Activated CD4-positive, alpha-beta memory T cell treated with anti-CD3 and anti-CD28 coated beads for 36 hours (primary cell): ENCODE measurements around the gene SORL1. TPM values are rescaled to one million over a fixed set of nuclear protein-coding genes. Genes with fewer than 3 reads are reported as not detected.
A peak's percentile ranks its signal among the peaks of the same experiment; 100 is the strongest.

Experiments used
- CTCF ChIA-PET: fragments of 350-600 bp; sonication (Branson Sonifier 250); formaldehyde crosslinking; loops from one replicate; lab custom pipeline; 2021; ENCODE audit warnings: antibody characterized with exemption, inconsistent platforms; lab: Charles Lee
- POLR2A ChIA-PET: fragments of 350-600 bp; sonication (Branson Sonifier 250); formaldehyde crosslinking; loops from one replicate; lab custom pipeline; 2021; ENCODE audit warnings: antibody characterized with exemption; lab: Charles Lee
- DNase-seq: peaks from one replicate; pipeline ENCODE4 v3.0.0-alpha.2; 2020
- H3K27ac Mint-ChIP-seq: one replicate; pipeline ENCODE4 v1.8.0; 2021; ENCODE audit warnings: mixed read lengths
- H3K27me3 Mint-ChIP-seq: one replicate; pipeline ENCODE4 v1.8.0; 2021; ENCODE audit warnings: mixed read lengths
- H3K36me3 Mint-ChIP-seq: one replicate; pipeline ENCODE4 v1.8.0; 2021; ENCODE audit warnings: mixed read lengths
- H3K4me1 Mint-ChIP-seq: one replicate; pipeline ENCODE4 v1.8.0; 2021; ENCODE audit warnings: low read depth, mixed read lengths
- H3K4me3 Mint-ChIP-seq: one replicate; pipeline ENCODE4 v1.8.0; 2021; ENCODE audit warnings: mild to moderate bottlenecking, mixed read lengths
- H3K9me3 Mint-ChIP-seq: one replicate; pipeline ENCODE4 v1.8.0; 2021; ENCODE audit warnings: mixed read lengths
- intact Hi-C: fragments of 100-400 bp; cut with micrococcal nuclease; formaldehyde crosslinking; loops from one replicate; pipeline ENCODE4 v1.15.1; 2023
- total RNA-seq, 2 experiments: library from RNA; stranded (reverse); gene quantifications; one replicate each; pipeline ENCODE4 v1.2.3, GENCODE V29; 2021

SORL1 gene
- total RNA-seq, 2 experiments from 2014 or later = 48.1 to 49.3 TPM

DNA sequence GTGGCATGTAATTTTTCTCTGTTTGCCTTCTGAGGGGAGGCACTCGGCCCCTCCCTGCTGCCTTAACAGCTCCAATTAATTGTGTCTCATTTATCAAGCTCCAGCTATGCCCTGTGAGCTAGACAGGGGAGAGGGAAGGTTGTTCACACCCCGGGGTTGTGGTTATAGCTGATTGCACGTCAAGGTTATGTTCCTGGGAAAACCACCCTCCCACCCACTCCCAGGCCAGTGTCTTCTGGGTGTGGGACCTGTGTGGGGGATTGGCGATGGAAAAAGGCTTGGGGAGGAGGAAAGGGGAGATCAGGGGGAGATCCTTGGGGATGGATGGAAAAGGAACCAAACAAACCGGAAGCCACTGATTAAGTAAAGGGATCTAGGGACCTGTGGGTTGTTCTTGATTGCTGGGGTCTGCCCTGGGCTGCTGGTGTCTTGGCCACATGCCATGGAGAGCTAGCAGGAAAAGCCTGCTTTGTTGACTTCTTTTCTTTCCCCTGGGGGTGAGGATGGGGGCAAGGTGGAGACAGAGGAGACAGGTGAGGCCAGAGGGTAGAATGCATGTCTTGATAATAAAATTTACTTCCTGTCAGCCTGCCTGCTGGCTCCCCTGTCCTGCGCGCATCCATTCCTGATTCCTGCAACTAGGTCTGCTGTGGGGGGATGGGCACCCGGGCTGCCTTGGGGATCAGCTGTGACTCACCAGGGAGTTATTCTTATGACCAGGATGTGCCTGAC, 14.1 kb downstream of the SORL1 start:
- Mint-ChIP-seq H3K4me3 (peak overlapping the region; percentile 61), H3K36me3 (peaks cover 17% of the 10 kb centered on the region), H3K9me3 (no peaks in the 10 kb centered on the region), H3K27ac (peak overlapping the region; percentile 99), H3K4me1 (peaks cover 92% of the 10 kb centered on the region), H3K27me3 (no peaks in the 10 kb centered on the region)
- peak; percentile 74 for DNase-seq
- ChIA-PET CTCF (interaction anchor here (1.0 to 3.0 kb wide), 4 partner anchors 9 to 125 kb away, joined by 3 to 31 read pairs (median 3); partner anchors contain the start of genes SORL1 and SORL1-AS1), POLR2A (interaction anchor here (0.8 to 5.1 kb wide), 4 partner anchors 12 to 116 kb away, joined by 3 to 51 read pairs (median 17); partner anchors contain the start of genes SORL1 and SORL1-AS1)
- intact Hi-C loops = no loop called here

DNA sequence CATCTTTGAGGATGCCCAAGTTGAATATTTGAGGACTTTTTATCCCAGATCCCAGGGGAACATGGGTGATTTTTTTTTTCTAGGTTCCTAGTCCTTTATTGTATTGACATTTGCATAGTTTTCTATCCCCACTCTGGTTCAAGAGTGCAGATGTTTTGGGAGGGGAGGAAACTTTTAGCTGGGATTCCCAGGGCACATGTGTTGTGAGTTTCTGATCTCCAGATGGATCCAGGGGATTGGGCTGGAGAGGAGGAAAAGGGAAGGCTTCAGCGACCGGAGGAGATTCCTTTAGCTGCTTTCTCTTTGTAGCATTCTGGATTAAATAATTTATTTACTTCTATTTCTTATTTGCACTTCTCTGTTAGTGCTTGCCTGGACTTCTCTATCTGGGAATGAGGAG, 15.4 kb downstream of the SORL1 start:
- Mint-ChIP-seq H3K4me3 (peak overlapping the region; percentile 57), H3K9me3 (no peaks in the 10 kb centered on the region), H3K27ac (peak overlapping the region; percentile 99), H3K4me1 (peaks cover 91% of the 10 kb centered on the region), H3K36me3 (peaks cover 17% of the 10 kb centered on the region), H3K27me3 (no peaks in the 10 kb centered on the region)
- POLR2A ChIA-PET = interaction anchor here (1.0 to 2.5 kb wide), 7 partner anchors 15 to 175 kb away, joined by 3 to 31 read pairs (median 5); partner anchors contain the start of genes SC5D, SORL1 and SORL1-AS1
- no peak for DNase-seq
- intact Hi-C loops = no loop called here
- CTCF ChIA-PET = interaction anchor here (0.9 to 3.0 kb wide), 6 partner anchors 14 to 100 kb away, joined by 3 to 31 read pairs (median 4); partner anchors contain the start of genes SORL1 and SORL1-AS1

DNA sequence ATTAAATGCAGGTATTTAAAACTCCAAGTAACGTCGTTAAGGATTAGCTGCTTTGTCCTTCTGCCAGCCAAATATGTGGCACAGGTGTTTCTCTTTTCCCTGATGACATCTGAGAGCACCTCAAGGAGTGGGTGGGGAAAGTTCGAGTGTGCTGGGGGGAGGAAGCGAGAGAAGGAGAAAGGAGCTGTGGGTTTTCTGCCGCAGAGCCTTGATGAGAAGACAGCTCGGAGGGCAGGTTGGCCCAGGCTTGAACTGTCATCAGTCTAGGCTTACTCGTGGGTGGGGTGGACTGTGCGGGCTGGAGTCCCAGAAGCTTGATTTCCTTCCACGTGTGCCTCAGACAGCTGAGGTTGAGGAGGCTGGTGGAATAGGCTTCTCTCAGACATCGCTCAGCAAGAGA, 15.9 kb downstream of the SORL1 start:
- Mint-ChIP-seq H3K27ac (peak overlapping the region; percentile 99), H3K27me3 (no peaks in the 10 kb centered on the region), H3K4me1 (peaks cover 91% of the 10 kb centered on the region), H3K4me3 (peak overlapping the region; percentile 41), H3K36me3 (peaks cover 18% of the 10 kb centered on the region), H3K9me3 (no peaks in the 10 kb centered on the region)
- DNase-seq = peak; percentile 90
- POLR2A ChIA-PET = interaction anchor here (0.6 to 2.5 kb wide), 8 partner anchors 15 to 176 kb away, joined by 3 to 31 read pairs (median 4); partner anchors contain the start of genes SC5D, SORL1 and SORL1-AS1
- intact Hi-C loops = loop anchor here (1.0 kb wide), 1 partner anchor 14 kb away; no protein-coding TSS in a partner anchor
- CTCF ChIA-PET = interaction anchor here (0.8 to 3.0 kb wide), 8 partner anchors 14 to 120 kb away, joined by 3 to 31 read pairs (median 3); partner anchors contain the start of genes SORL1 and SORL1-AS1

DNA sequence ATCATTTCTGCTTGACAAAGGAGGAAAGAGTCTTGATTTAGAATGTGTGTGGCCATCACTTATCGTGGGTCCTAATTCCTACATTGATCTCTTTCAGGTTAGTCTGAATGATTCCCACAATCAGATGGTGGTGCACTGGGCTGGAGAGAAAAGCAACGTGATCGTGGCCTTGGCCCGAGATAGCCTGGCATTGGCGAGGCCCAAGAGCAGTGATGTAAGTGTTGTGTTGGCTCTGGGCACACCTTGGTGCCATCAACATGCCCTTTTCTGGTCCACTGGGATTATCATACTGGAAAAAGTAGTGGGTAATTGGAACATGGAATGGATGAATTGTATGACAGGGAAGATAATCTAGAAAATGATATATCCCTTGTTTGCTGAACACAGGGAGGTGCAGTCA, 17.8 kb downstream of the SORL1 start:
- POLR2A ChIA-PET = no interaction called here
- peak overlapping the region; percentile 99 for H3K27ac Mint-ChIP-seq
- CTCF ChIA-PET = interaction anchor here (1.2 to 2.4 kb wide), 2 partner anchors 13 to 25 kb away, joined by 3 to 9 read pairs; no protein-coding TSS in a partner anchor
- H3K4me3 Mint-ChIP-seq = no peak overlapping the region
- no peak for DNase-seq
- H3K27me3 Mint-ChIP-seq = no peaks in the 10 kb centered on the region
- no peaks in the 10 kb centered on the region for H3K9me3 Mint-ChIP-seq
- intact Hi-C loops = no loop called here
- peaks cover 85% of the 10 kb centered on the region for H3K4me1 Mint-ChIP-seq
- peaks cover 23% of the 10 kb centered on the region for H3K36me3 Mint-ChIP-seq

DNA sequence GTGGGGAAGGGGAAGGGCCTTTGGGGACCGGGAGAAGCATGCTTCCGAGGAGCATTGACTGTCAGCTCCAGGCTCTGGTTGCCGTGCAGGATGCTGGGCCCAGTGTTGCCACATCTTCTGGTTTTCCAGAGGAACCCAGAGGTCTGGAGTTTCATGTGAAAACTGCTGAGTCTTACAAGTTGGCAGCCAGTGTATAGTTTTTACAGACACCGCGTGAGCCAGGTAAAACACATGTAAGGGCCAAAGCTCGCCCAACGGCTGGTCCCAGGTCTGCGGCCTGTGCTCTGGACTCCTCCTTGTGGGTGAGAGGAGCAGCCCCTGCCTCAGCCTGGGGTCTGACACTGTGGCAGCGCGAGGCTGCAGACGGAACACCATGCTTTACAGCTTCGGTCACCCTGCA, 19.1 kb downstream of the SORL1 start:
- intact Hi-C loops = no loop called here
- no peak overlapping the region for H3K27ac Mint-ChIP-seq
- H3K36me3 Mint-ChIP-seq = peaks cover 24% of the 10 kb centered on the region
- H3K9me3 Mint-ChIP-seq = no peaks in the 10 kb centered on the region
- no peak overlapping the region for H3K4me3 Mint-ChIP-seq
- H3K27me3 Mint-ChIP-seq = no peaks in the 10 kb centered on the region
- no peak for DNase-seq
- H3K4me1 Mint-ChIP-seq = peaks cover 84% of the 10 kb centered on the region
- ChIA-PET CTCF (no interaction called here), POLR2A (no interaction called here)

DNA sequence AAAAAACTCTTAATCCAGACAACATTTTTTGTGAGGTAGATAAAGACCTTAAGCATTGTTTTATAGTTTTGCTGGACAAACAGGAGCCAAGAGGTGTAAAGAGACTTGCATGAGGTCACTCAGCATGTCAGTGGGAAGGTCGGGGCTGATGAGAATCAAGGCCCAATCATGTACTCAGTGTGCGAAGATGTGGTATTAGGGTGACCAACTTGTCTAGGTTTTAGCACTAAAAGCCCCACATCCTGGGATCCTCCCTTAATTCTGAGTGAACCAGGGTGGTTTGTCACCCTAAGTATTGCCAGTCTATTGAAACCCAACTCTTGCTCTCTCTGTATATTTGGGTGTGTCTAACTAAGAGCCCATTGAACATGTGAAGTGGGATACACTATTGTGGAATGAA, 20.2 kb downstream of the SORL1 start:
- Mint-ChIP-seq H3K27me3 (no peaks in the 10 kb centered on the region), H3K36me3 (peaks cover 25% of the 10 kb centered on the region), H3K4me1 (peaks cover 85% of the 10 kb centered on the region), H3K9me3 (no peaks in the 10 kb centered on the region), H3K4me3 (no peak overlapping the region), H3K27ac (peak overlapping the region; percentile 73)
- ChIA-PET POLR2A (no interaction called here), CTCF (interaction anchor here (0.7 kb wide), 1 partner anchor 69 kb away, joined by 4 read pairs; no protein-coding TSS in a partner anchor)
- DNase-seq = peak; percentile 37
- intact Hi-C loops = no loop called here

DNA sequence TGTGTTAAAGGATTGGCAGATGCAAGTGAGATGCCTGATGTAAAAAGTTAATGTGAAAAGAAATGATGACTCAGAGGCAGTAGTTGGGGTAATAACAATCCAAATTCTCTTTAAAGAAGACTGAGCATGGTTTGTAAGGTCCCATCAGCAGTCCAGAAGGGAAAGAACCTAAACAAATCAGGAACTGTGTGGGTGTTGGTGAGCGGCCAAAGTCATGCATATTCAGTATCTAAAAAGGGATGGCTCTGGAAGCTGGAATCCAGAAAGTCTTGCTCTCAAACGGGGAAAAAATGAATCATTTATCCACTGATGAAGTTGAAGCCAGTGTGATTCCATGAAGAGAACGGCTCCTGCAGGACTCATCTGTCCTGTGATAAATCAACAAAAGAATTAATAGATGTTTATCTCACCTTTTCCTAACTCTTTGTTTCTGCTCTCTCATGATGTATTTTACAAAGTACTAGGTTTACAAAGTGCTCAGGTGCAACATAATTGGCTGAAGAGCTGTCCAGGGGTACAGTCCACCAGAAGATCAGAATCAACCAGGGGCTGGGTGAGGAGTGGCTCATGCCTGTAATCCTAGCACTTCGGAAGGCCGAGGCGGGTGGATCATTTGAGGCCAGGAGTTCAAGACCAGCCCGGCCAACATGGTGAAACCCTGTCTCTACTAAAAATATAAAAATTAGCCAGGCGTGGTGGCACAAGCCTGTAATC, 21.1 kb downstream of the SORL1 start:
- intact Hi-C loops = no loop called here
- Mint-ChIP-seq H3K36me3 (peaks cover 25% of the 10 kb centered on the region), H3K9me3 (no peaks in the 10 kb centered on the region), H3K4me1 (peaks cover 79% of the 10 kb centered on the region), H3K27me3 (no peaks in the 10 kb centered on the region), H3K27ac (peak overlapping the region; percentile 73), H3K4me3 (no peak overlapping the region)
- ChIA-PET POLR2A (no interaction called here), CTCF (no interaction called here)
- no peak for DNase-seq

DNA sequence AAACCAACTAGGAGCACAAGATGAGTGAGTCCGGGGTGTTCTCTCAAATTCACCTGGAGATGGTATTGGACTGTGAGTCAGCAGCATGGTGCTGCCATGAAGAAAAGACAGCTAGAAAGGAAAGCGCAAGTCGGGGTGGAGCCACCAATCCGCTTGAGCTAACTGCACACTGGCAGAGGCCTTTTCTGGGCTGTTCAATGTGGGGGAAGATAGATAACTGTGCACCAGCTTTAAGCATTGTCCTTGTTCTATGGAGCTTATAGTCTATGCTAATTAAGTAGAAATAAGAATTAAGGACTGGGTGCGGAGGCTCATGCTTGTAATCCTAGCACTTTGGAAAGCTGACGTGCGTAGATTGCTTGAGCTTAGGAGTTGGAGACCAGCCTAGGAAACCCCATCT, 22.6 kb downstream of the SORL1 start:
- H3K4me3 Mint-ChIP-seq = no peak overlapping the region
- H3K4me1 Mint-ChIP-seq = peaks cover 72% of the 10 kb centered on the region
- H3K9me3 Mint-ChIP-seq = no peaks in the 10 kb centered on the region
- DNase-seq = no peak
- H3K36me3 Mint-ChIP-seq = peaks cover 26% of the 10 kb centered on the region
- no peak overlapping the region for H3K27ac Mint-ChIP-seq
- H3K27me3 Mint-ChIP-seq = no peaks in the 10 kb centered on the region
- intact Hi-C loops = loop anchor here (1.0 kb wide), 1 partner anchor 8 kb away; no protein-coding TSS in a partner anchor
- CTCF ChIA-PET = interaction anchor here (0.9 kb wide), 1 partner anchor 9 kb away, joined by 3 read pairs; no protein-coding TSS in a partner anchor
- POLR2A ChIA-PET = interaction anchor here (1.4 kb wide), 1 partner anchor 13 kb away, joined by 5 read pairs; no protein-coding TSS in a partner anchor

DNA sequence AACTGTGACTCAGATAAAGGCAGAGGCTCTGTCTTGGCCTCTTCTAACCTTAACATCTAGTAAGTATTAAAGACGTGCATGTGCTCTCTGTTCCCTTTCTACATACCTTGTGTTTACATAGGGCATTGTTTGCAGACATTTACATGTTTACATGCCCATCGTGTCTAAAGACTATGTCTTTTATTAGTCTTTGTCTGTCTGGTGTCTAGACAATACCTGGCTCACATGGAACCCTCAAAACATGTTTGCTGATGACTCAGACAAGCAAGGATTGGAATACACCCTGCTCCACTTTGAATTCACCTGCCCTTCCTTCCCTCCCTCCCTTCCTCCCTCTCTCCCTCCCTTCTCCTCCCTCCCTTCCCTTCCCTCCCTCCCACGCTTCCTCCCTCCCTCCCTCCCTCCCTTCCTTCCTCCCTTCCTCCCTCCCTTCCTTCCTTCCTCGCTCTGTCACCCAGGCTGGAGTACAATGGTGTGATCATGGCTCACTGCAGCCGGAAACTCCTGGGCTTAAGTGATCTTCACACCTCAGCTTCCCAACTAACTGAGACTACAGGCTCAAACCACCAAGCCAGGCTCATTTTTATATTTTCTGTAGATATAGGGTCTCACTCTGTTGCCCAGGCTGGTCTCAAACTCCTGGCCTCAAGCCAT, 24.4 kb downstream of the SORL1 start:
- Mint-ChIP-seq H3K27ac (peak overlapping the region; percentile 28), H3K9me3 (no peaks in the 10 kb centered on the region), H3K36me3 (peaks cover 13% of the 10 kb centered on the region), H3K4me3 (no peak overlapping the region), H3K4me1 (peaks cover 63% of the 10 kb centered on the region), H3K27me3 (no peaks in the 10 kb centered on the region)
- ChIA-PET CTCF (no interaction called here), POLR2A (no interaction called here)
- intact Hi-C loops = no loop called here
- no peak for DNase-seq

DNA sequence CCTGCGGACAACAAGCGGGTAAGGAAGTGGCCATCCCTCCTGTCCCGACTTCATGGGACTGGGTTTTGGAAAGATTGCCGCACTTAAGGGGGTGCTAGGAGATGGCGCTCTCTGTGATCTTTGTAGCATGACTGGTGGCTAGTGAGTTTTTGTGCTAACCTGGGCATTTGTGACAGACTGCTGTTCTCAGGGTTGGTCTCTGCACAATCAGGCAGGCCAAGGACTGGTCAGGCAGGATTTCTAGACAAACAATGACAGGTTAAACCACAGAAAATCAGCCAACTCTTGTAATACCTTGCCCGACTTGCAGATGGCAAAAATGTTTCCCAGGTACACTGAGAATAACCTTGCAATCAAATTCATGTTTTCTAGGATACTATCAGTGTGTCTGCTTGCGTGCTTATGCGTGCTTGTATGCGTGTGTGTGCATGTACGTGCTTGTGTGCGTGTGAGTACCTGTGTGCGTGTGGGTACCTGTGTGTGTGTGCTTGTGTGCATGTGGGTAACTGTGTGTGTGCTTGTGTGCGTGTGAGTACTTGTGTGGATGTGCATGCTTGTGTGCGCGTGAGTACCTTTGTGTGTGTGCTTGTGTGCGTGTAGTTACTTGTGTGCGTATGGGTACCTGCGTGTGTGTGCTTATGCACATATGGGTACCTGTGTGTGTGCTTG, 26.2 kb downstream of the SORL1 start:
- DNase-seq = no peak
- Mint-ChIP-seq H3K27ac (no peak overlapping the region), H3K4me3 (no peak overlapping the region), H3K36me3 (peaks cover 10% of the 10 kb centered on the region), H3K4me1 (peaks cover 60% of the 10 kb centered on the region), H3K27me3 (no peaks in the 10 kb centered on the region), H3K9me3 (no peaks in the 10 kb centered on the region)
- ChIA-PET POLR2A (no interaction called here), CTCF (no interaction called here)
- intact Hi-C loops = no loop called here
